IMR-90 (cell line): Measurements from ENCODE around the gene PDE6H. TPM values are rescaled to one million over a fixed set of nuclear protein-coding genes. Genes with fewer than 3 reads are reported as not detected.
A peak's percentile ranks its signal among the peaks of the same experiment; 100 is the strongest.

Source experiments
- ATAC-seq: fragments of 200-7000 bp; cut with Tn5 transposase; 2 replicates; pipeline ENCODE4 v1.9.1; 2020; ENCODE audit warnings: low read depth, mild to moderate bottlenecking, moderate library complexity
- BruUV-seq: library from RNA; stranded (reverse); fragments of 400-500 nt; replicated peaks from 2 replicates; lab custom pipeline; 2021; lab: Mats Ljungman, UMichigan
- CTCF ChIA-PET: fragments of 300-600 bp; formaldehyde crosslinking; extraction: SDS; loops from one replicate; lab custom pipeline; 2021; ENCODE audit warnings: antibody characterized with exemption; lab: Yijun Ruan, JAX
- POLR2A ChIA-PET: fragments of 300-600 bp; sonication (Branson Sonifier 250); formaldehyde crosslinking; loops from one replicate; lab custom pipeline; 2022; ENCODE audit warnings: antibody characterized with exemption; ENCODE audit not compliant: unreplicated experiment; lab: Charles Lee
- DNase-seq: peaks from one replicate; pipeline ENCODE4 v3.0.0; 2013
- H2AFZ ChIP-seq: replicated peaks from 2 replicates; pipeline ENCODE3; 2013; ENCODE audit warnings: low read length, mild to moderate bottlenecking; ENCODE audit not compliant: poor library complexity
- H2AK5ac ChIP-seq: 2 replicates; pipeline ENCODE4 v1.6.1; 2013; ENCODE audit warnings: low read depth, low read length, inconsistent platforms
- H2AK9ac ChIP-seq: replicated peaks from 2 replicates; pipeline ENCODE3; 2013; ENCODE audit warnings: mild to moderate bottlenecking, low read depth, low read length, moderate library complexity; ENCODE audit not compliant: poor library complexity
- H2BK120ac ChIP-seq: 2 replicates; pipeline ENCODE4 v1.6.1; 2013; ENCODE audit warnings: low read depth, low read length, inconsistent platforms
- H2BK15ac ChIP-seq: 3 replicates; pipeline ENCODE4 v1.6.1; 2013; ENCODE audit warnings: low read depth, low read length, inconsistent platforms
- H2BK20ac ChIP-seq: 2 replicates; pipeline ENCODE4 v1.6.1; 2013; ENCODE audit warnings: low read depth, mild to moderate bottlenecking, inconsistent platforms, low read length, moderate library complexity
- H2BK5ac ChIP-seq: 2 replicates; pipeline ENCODE4 v1.6.1; 2013; ENCODE audit warnings: mild to moderate bottlenecking, low read depth, low read length, inconsistent platforms; ENCODE audit not compliant: poor library complexity, severe bottlenecking
- H3K14ac ChIP-seq: replicated peaks from 2 replicates; pipeline ENCODE4 v1.6.1; 2013; ENCODE audit warnings: low read depth, low read length, inconsistent platforms
- H3K18ac ChIP-seq: 2 replicates; pipeline ENCODE4 v1.6.1; 2013; ENCODE audit warnings: low read depth, low read length, control low read depth
- H3K23ac ChIP-seq: 2 replicates; pipeline ENCODE4 v1.6.1; 2013; ENCODE audit warnings: low read depth, low read length, inconsistent platforms
- H3K27ac ChIP-seq: 2 replicates; pipeline ENCODE4 v1.5.1; 2013; ENCODE audit warnings: mild to moderate bottlenecking, control low read depth, low read length; ENCODE audit not compliant: insufficient read depth
- H3K27me3 ChIP-seq: 2 replicates; pipeline ENCODE4 v1.6.1; 2013; ENCODE audit warnings: low read length; ENCODE audit not compliant: control insufficient read depth, insufficient read depth
- H3K36me3 ChIP-seq: 2 replicates; pipeline ENCODE4 v1.6.1; 2013; ENCODE audit warnings: low read length, mixed read lengths; ENCODE audit not compliant: control insufficient read depth, insufficient read depth
- H3K4ac ChIP-seq: 2 replicates; pipeline ENCODE4 v1.6.1; 2013; ENCODE audit warnings: low read depth, low read length, inconsistent platforms
- H3K4me1 ChIP-seq: 2 replicates; pipeline ENCODE4 v1.6.1; 2013; ENCODE audit warnings: low read length, mixed read lengths; ENCODE audit not compliant: control insufficient read depth, insufficient read depth
- H3K4me2 ChIP-seq: 2 replicates; pipeline ENCODE4 v1.6.1; 2013; ENCODE audit warnings: low read depth, mild to moderate bottlenecking, control low read depth, low read length, moderate library complexity
- H3K4me3 ChIP-seq: 2 replicates; pipeline ENCODE4 v1.5.1; 2013; ENCODE audit warnings: low read depth, mild to moderate bottlenecking, control low read depth, low read length, moderate library complexity; ENCODE audit not compliant: insufficient read depth
- H3K56ac ChIP-seq: 2 replicates; pipeline ENCODE4 v1.6.1; 2013; ENCODE audit warnings: low read length, inconsistent platforms; ENCODE audit not compliant: insufficient read depth; ENCODE audit errors: extremely low read depth
- H3K79me1 ChIP-seq, 2 experiments: 2 replicates each; pipeline ENCODE4 v1.6.1; 2013; ENCODE audit warnings: low read length in 2 of 2, inconsistent platforms in 1 of 2, low read depth in 1 of 2
- H3K9ac ChIP-seq: 2 replicates; pipeline ENCODE4 v1.6.1; 2013; ENCODE audit warnings: low read depth, low read length, control low read depth
- H3K9me1 ChIP-seq: 2 replicates; pipeline ENCODE4 v1.6.1; 2013; ENCODE audit warnings: low read length, inconsistent platforms; ENCODE audit not compliant: insufficient read depth
- H3K9me3 ChIP-seq: 2 replicates; pipeline ENCODE4 v1.6.1; 2013; ENCODE audit warnings: low read length; ENCODE audit not compliant: control insufficient read depth, insufficient read depth
- H4K20me1 ChIP-seq: 2 replicates; pipeline ENCODE4 v1.6.1; 2013; ENCODE audit warnings: low read length, inconsistent platforms; ENCODE audit not compliant: insufficient read depth
- H4K5ac ChIP-seq: 2 replicates; pipeline ENCODE4 v1.6.1; 2013; ENCODE audit warnings: mild to moderate bottlenecking, low read depth, low read length, control low read depth
- H4K8ac ChIP-seq, 2 experiments: 2 replicates each; pipeline ENCODE4 v1.6.1; 2013; ENCODE audit warnings: low read depth in 2 of 2, low read length in 2 of 2, control low read depth in 1 of 2, inconsistent platforms in 1 of 2
- H4K91ac ChIP-seq: 2 replicates; pipeline ENCODE4 v1.6.1; 2013; ENCODE audit warnings: low read depth, low read length, inconsistent platforms; ENCODE audit not compliant: insufficient read depth
- MAFK ChIP-seq: IDR thresholded peaks from 2 replicates; pipeline ENCODE4 v1.6.1; 2012; ENCODE audit warnings: low read depth, low read length, improper control_type of control experiment
- POLR2A ChIP-seq: IDR thresholded peaks from 2 replicates; pipeline ENCODE4 v1.6.1; 2012; ENCODE audit warnings: mild to moderate bottlenecking, low read depth, low read length
- RAD21 ChIP-seq: IDR thresholded peaks from 2 replicates; pipeline ENCODE4 v1.6.1; 2012; ENCODE audit warnings: low read length, improper control_type of control experiment
- RCOR1 ChIP-seq: IDR thresholded peaks from 2 replicates; pipeline ENCODE4 v1.6.1; 2012; ENCODE audit warnings: mild to moderate bottlenecking, low read length, improper control_type of control experiment; ENCODE audit not compliant: insufficient replicate concordance
- SMC3 ChIP-seq: fragments of 150-350 bp; IDR thresholded peaks from 2 replicates; pipeline ENCODE4 v1.6.1; 2016; ENCODE audit warnings: low read depth, mild to moderate bottlenecking, antibody characterized with exemption, low read length, moderate library complexity
- WGBS, 2 experiments: methylation state at CpG; one replicate each; pipeline versions ENCODE4 v1.1.5 to v1.1.7; 2013; ENCODE audit warnings: missing lambda C conversion rate in 2 of 2; ENCODE audit not compliant: insufficient read length in 1 of 2; ENCODE audit errors: extremely low coverage in 2 of 2; 5-methylcytosine and 5-hydroxymethylcytosine counted together
- dilution Hi-C: fragments of 300-500 bp; cut with HindIII; formaldehyde crosslinking; loops from one replicate; pipeline ENCODE4 v1.14.3; 2018; ENCODE audit warnings: low sequenced_read_pairs; ENCODE audit not compliant: unreplicated experiment
- in situ Hi-C: fragments of 300-500 bp; cut with MboI; formaldehyde crosslinking; loops from 3 replicates; pipeline ENCODE4 v1.14.3; 2019; ENCODE audit warnings: low sequenced_read_pairs, inconsistent platforms, mixed read lengths
- intact Hi-C: fragments of 100-400 bp; cut with micrococcal nuclease; formaldehyde crosslinking; loops from 2 replicates; pipeline ENCODE4 v1.10.0; 2022
- polyA plus RNA-seq, 3 experiments: library from polyadenylated mRNA; depleted of rRNA; stranded (reverse); fragments of >200 nt; gene quantifications; 2 replicates each; pipeline ENCODE4 v1.2.3, GENCODE V29; 2012; ENCODE audit warnings: low replicate concordance in 1 of 3
- total RNA-seq: library from RNA; depleted of rRNA; stranded (reverse); fragments of >200 nt; gene quantifications from 2 replicates; pipeline ENCODE4 v1.2.3, GENCODE V29; 2012

PDE6H gene
- total and polyA plus RNA-seq, 2 of the 4 experiments (the other 2 are of a cell fraction) = not detected

- Histone ChIP-seq H3K27ac (0 out of 2 replicates have a peak overlapping the region, but pooled peaks have one; percentile 8), H3K27me3 (no peaks in the 10 kb centered on the region), H3K79me1 (no peaks in the 10 kb centered on the region), H3K18ac (peak overlapping the region; percentile 51; the same call in 1 of the 2 replicates), H4K91ac (peak overlapping the region; percentile 39), H2AFZ (peak overlapping the region; percentile 28), H2AK9ac (no peak overlapping the region), H2AK5ac (no peak overlapping the region), H2BK120ac (peak overlapping the region; percentile 52), H4K8ac (peak overlapping the region in 1 of 2 experiments; percentile 61; a peak in 2 of 4 replicates), H3K9me3 (no peaks in the 10 kb centered on the region), H2BK15ac (no peak overlapping the region), H3K4me3 (no peak overlapping the region), H3K4ac (peak overlapping the region; percentile 50; the same call in 1 of the 2 replicates), H3K14ac (peak overlapping the region; percentile 40; the same call in 1 of the 2 replicates), H4K20me1 (no peaks in the 10 kb centered on the region), H3K4me2 (peak overlapping the region; percentile 14; the same call in 1 of the 2 replicates), H2BK5ac (peak overlapping the region; percentile 86), H4K5ac (no peak overlapping the region), H3K36me3 (no peaks in the 10 kb centered on the region), H3K23ac (no peak overlapping the region), H2BK20ac (peak overlapping the region; percentile 72), H3K9me1 (peaks cover 10% of the 10 kb centered on the region; the same call in 1 of the 2 replicates), H3K4me1 (peaks cover 10% of the 10 kb centered on the region), H3K9ac (no peak overlapping the region), H3K56ac (no peak overlapping the region)
- BruUV-seq = no TSS peak
- CTCF ChIA-PET = interaction anchor here (1.0 kb wide), 1 partner anchor 138 kb away, joined by 3 read pairs; no protein-coding TSS in a partner anchor
- WGBS, 2 experiments = no CpG with 5 or more reads among the region's 4 CpGs
- dilution Hi-C loops (no loop called here), in situ Hi-C loops (loop anchor here (25.0 kb wide), 1 partner anchor 756 kb away; no protein-coding TSS in a partner anchor), intact Hi-C loops (loop anchor here (1.0 to 10.0 kb wide), 4 partner anchors 63 to 531 kb away; no protein-coding TSS in a partner anchor)
- DNase-seq (peak; percentile 68), ATAC-seq (peak; percentile 95)
- peak; percentile 21; the same call in 1 of the 2 replicates for TF ChIP-seq RAD21
- TF ChIP-seq POLR2A = no peak
- TF ChIP-seq MAFK = no peak
- peak; percentile 9; the same call in 1 of the 2 replicates for TF ChIP-seq SMC3
- no peak for TF ChIP-seq RCOR1
- POLR2A ChIA-PET = interaction anchor here (1.0 kb wide), 1 partner anchor 148 kb away, joined by 4 read pairs; no protein-coding TSS in a partner anchor
Observed at GRCh38 chr12:14993537-14994266, 20.9 kb downstream of the PDE6H start.
